Neutrophil (primary cell): ENCODE measurements around the gene PCSK4.

ENCODE experiments used
- H3K27ac ChIP-seq: fragments of 200-600 bp; sonication (generic); 2 replicates; pipeline ENCODE4 v1.5.1; 2016; ENCODE audit warnings: mild to moderate bottlenecking, moderate library complexity
- H3K27me3 ChIP-seq: fragments of 200-600 bp; sonication (generic); 2 replicates; pipeline ENCODE4 v1.6.0; 2016; ENCODE audit warnings: mild to moderate bottlenecking
- H3K36me3 ChIP-seq: fragments of 200-600 bp; sonication (generic); 2 replicates; pipeline ENCODE4 v1.5.1; 2017
- H3K4me1 ChIP-seq, 2 experiments: fragments of 200-600 bp in 1 of 2; sonication (generic) in 1 of 2; 1 replicate in 1 of 2; 2 replicates in 1 of 2; pipeline versions ENCODE4 v1.5.1 to v1.6.1; 2013 to 2016; ENCODE audit warnings: low read depth in 1 of 2, low read length in 1 of 2, mild to moderate bottlenecking in 1 of 2, moderate library complexity in 1 of 2; ENCODE audit not compliant: control insufficient read depth in 1 of 2, insufficient read depth in 1 of 2
- H3K4me3 ChIP-seq, 2 experiments: fragments of 200-600 bp in 1 of 2; sonication (generic) in 1 of 2; 1 replicate in 1 of 2; 2 replicates in 1 of 2; pipeline ENCODE4 v1.5.1; 2013 to 2016; ENCODE audit warnings: low read depth in 1 of 2, low read length in 1 of 2, mild to moderate bottlenecking in 1 of 2, moderate library complexity in 1 of 2
- H3K9me3 ChIP-seq: fragments of 200-600 bp; sonication (generic); 2 replicates; pipeline ENCODE4 v1.5.1; 2016
- CTCF ChIP-seq: fragments of 200-600 bp; sonication (generic); IDR thresholded peaks from 2 replicates; pipeline ENCODE4 v1.5.1; 2016; ENCODE audit warnings: antibody characterized with exemption

PCSK4 gene

GRCh38 chr19:1459479-1459878 lies 30.7 kb downstream of the PCSK4 start:
- no peak for TF ChIP-seq CTCF
- no peak overlapping the region for H3K27ac ChIP-seq
- peaks cover 19% of the 10 kb centered on the region for H3K36me3 ChIP-seq
- peaks cover 4 to 7% of the 10 kb centered on the region in 2 experiments for H3K4me1 ChIP-seq
- H3K9me3 ChIP-seq, result no peaks in the 10 kb centered on the region
- H3K4me3 ChIP-seq, result no peak overlapping the region
- H3K27me3 ChIP-seq, result peaks cover 67% of the 10 kb centered on the region

GRCh38 chr19:1457892-1458291 lies 32.3 kb downstream of the PCSK4 start:
- H3K4me1 ChIP-seq, result peaks cover 4 to 7% of the 10 kb centered on the region in 2 experiments
- H3K27ac ChIP-seq, result no peak overlapping the region
- H3K9me3 ChIP-seq, result no peaks in the 10 kb centered on the region
- H3K27me3 ChIP-seq, result peaks cover 74% of the 10 kb centered on the region
- peaks cover 19% of the 10 kb centered on the region for H3K36me3 ChIP-seq
- TF ChIP-seq CTCF, result no peak
- no peak overlapping the region for H3K4me3 ChIP-seq

- no peak for TF ChIP-seq CTCF
- Histone ChIP-seq H3K27me3 (peaks cover 81% of the 10 kb centered on the region), H3K27ac (no peak overlapping the region), H3K4me3 (no peak overlapping the region), H3K4me1 (peaks cover 4 to 7% of the 10 kb centered on the region in 2 experiments), H3K36me3 (peaks cover 19% of the 10 kb centered on the region), H3K9me3 (no peaks in the 10 kb centered on the region)
These were observed 33.0 kb downstream of the PCSK4 start for GRCh38 chr19:1457031-1457739.

GRCh38 chr19:1456121-1456900 lies 33.8 kb downstream of the PCSK4 start:
- H3K27me3 ChIP-seq, result peaks cover 85% of the 10 kb centered on the region
- peaks cover 18% of the 10 kb centered on the region for H3K36me3 ChIP-seq
- H3K9me3 ChIP-seq, result no peaks in the 10 kb centered on the region
- H3K4me3 ChIP-seq, result no peak overlapping the region
- no peak for TF ChIP-seq CTCF
- peaks cover 4 to 7% of the 10 kb centered on the region in 2 experiments for H3K4me1 ChIP-seq
- H3K27ac ChIP-seq, result no peak overlapping the region

- peaks cover 93% of the 10 kb centered on the region for H3K27me3 ChIP-seq
- no peaks in the 10 kb centered on the region for H3K9me3 ChIP-seq
- peaks cover 4 to 7% of the 10 kb centered on the region in 2 experiments for H3K4me1 ChIP-seq
- no peak for TF ChIP-seq CTCF
- no peak overlapping the region for H3K4me3 ChIP-seq
- H3K27ac ChIP-seq, result no peak overlapping the region
- H3K36me3 ChIP-seq, result peaks cover 10% of the 10 kb centered on the region
These were observed 34.6 kb downstream of the PCSK4 start for GRCh38 chr19:1455336-1456120.
